ENCODE results near the gene STPG4.

- TF ChIP-seq CTCF (IDR thresholded peaks at IDR 0.05): no peak
- no peak for TF ChIP-seq EP300 (IDR thresholded peaks at IDR 0.05; ENCODE audit: low read depth)
These were observed 19.1 kb upstream of the STPG4 start for GRCh38 chr2:47173986-47174732.

All from transverse colon (tissue), 3 donors.